CD8-positive, alpha-beta memory T cell (primary cell): ENCODE measurements around the gene NFATC2. TPM values are rescaled to one million over a fixed set of nuclear protein-coding genes. Genes with fewer than 3 reads are reported as not detected.
A peak's percentile ranks its signal among the peaks of the same experiment; 100 is the strongest.

Experiments
- CTCF ChIA-PET: fragments of 350-600 bp; sonication (Branson Sonifier 250); formaldehyde crosslinking; loops from one replicate; lab custom pipeline; 2021; ENCODE audit warnings: antibody characterized with exemption; lab: Charles Lee
- POLR2A ChIA-PET: fragments of 350-600 bp; sonication (Branson Sonifier 250); formaldehyde crosslinking; loops from one replicate; lab custom pipeline; 2021; ENCODE audit warnings: antibody characterized with exemption; lab: Charles Lee
- DNase-seq, 5 donors: peaks; one replicate each; pipeline versions ENCODE4 v3.0.0 to v3.0.0-alpha.2; 2020 to 2022; ENCODE audit warnings: mixed read lengths in 1 of 5
- H3K27ac ChIP-seq: one replicate; pipeline ENCODE4 v1.7.0; 2013; ENCODE audit warnings: low read depth, mild to moderate bottlenecking, low read length, moderate library complexity
- H3K27me3 ChIP-seq: 2 replicates; pipeline ENCODE4 v1.7.0; 2013; ENCODE audit warnings: low read length, mild to moderate bottlenecking; ENCODE audit not compliant: insufficient read depth, poor library complexity, severe bottlenecking
- H3K36me3 ChIP-seq: 2 replicates; pipeline ENCODE4 v1.7.0; 2013; ENCODE audit warnings: mild to moderate bottlenecking, low read length, moderate library complexity; ENCODE audit not compliant: insufficient read depth
- H3K4me1 ChIP-seq: 2 replicates; pipeline ENCODE4 v1.7.0; 2013; ENCODE audit warnings: mild to moderate bottlenecking, low read length, moderate library complexity; ENCODE audit not compliant: insufficient read depth
- H3K4me3 ChIP-seq: 2 replicates; pipeline ENCODE4 v1.7.0; 2013; ENCODE audit warnings: mild to moderate bottlenecking, low read length
- H3K9me3 ChIP-seq: 2 replicates; pipeline ENCODE4 v1.7.0; 2013; ENCODE audit warnings: mild to moderate bottlenecking, low read length
- H3K27ac Mint-ChIP-seq, 8 donors: one replicate each; pipeline ENCODE4 v1.8.0; 2020 to 2021; ENCODE audit warnings: mixed read lengths in 8 of 8, mild to moderate bottlenecking in 6 of 8, inconsistent platforms in 3 of 8, moderate library complexity in 3 of 8
- H3K27me3 Mint-ChIP-seq, 2 donors: one replicate each; pipeline ENCODE4 v1.8.0; 2020 to 2021; ENCODE audit warnings: mixed read lengths in 2 of 2, mild to moderate bottlenecking in 1 of 2, moderate library complexity in 1 of 2
- H3K36me3 Mint-ChIP-seq, 3 donors: one replicate each; pipeline ENCODE4 v1.8.0; 2020 to 2021; ENCODE audit warnings: mixed read lengths in 3 of 3, inconsistent platforms in 1 of 3, mild to moderate bottlenecking in 1 of 3
- H3K4me1 Mint-ChIP-seq, 3 donors: one replicate each; pipeline ENCODE4 v1.8.0; 2020 to 2021; ENCODE audit warnings: mixed read lengths in 3 of 3, inconsistent platforms in 1 of 3, mild to moderate bottlenecking in 1 of 3
- H3K4me3 Mint-ChIP-seq, 7 donors: one replicate each; pipeline ENCODE4 v1.8.0; 2020 to 2021; ENCODE audit warnings: mixed read lengths in 7 of 7, mild to moderate bottlenecking in 6 of 7, moderate library complexity in 4 of 7, inconsistent platforms in 2 of 7
- H3K9me3 Mint-ChIP-seq, 5 donors: one replicate each; pipeline ENCODE4 v1.8.0; 2020 to 2022; ENCODE audit warnings: mixed read lengths in 5 of 5, mild to moderate bottlenecking in 3 of 5, moderate library complexity in 2 of 5, inconsistent platforms in 1 of 5
- polyA plus RNA-seq: library from polyadenylated mRNA; unstranded; fragments of 300-500 nt; fragmentation: Illumina TruSeq; gene quantifications from one replicate; pipeline ENCODE4 v1.2.3, GENCODE V29; 2021
- total RNA-seq, 2 experiments: library from RNA; stranded (reverse); gene quantifications; one replicate each; pipeline ENCODE4 v1.2.3, GENCODE V29; 2021

Gene NFATC2
- total and polyA plus RNA-seq, 3 experiments from 2014 or later = 52.1 to 64.4 (median 63.0) TPM

DNA sequence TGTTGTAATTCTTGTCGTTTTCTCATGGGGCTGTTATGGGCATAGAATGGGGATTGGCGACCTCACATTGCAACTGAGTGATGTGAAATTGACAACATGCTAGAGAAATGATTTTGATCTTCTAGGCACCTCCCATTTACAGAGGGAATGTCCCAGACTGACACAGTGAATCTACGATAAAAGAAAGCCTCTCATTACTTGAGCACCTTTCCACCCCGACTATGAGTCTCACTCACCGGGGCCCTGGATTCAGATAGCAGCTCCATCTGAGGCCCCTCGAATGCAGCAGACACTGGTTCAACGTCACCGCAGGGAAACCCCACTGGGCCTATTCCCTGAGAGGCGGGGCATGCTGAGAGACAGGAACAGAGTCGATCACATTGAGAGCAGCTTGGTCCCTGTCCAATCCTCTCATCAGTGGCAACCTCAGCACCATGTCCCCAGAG is 49.1 kb downstream of the NFATC2 start:
- Histone ChIP-seq H3K27ac (peak overlapping the region; percentile 60), H3K36me3 (peaks cover 5% of the 10 kb centered on the region), H3K4me3 (peak overlapping the region; percentile 28), H3K4me1 (peaks cover 78% of the 10 kb centered on the region), H3K9me3 (no peaks in the 10 kb centered on the region), H3K27me3 (no peaks in the 10 kb centered on the region)
- Mint-ChIP-seq H3K27me3 (no peaks in the 10 kb centered on the region), H3K27ac (peak overlapping the region; percentile 90 to 100 (median 97)), H3K9me3 (no peaks in the 10 kb centered on the region), H3K4me1 (peaks cover 95 to 99% (median 98%) of the 10 kb centered on the region in 3 donors), H3K36me3 (peaks cover 6 to 63% (median 7%) of the 10 kb centered on the region in 3 donors), H3K4me3 (peak overlapping the region in 6 of 7 donors; percentile 45 to 79 (median 77))
- ChIA-PET CTCF (interaction anchor here (2.4 kb wide), 1 partner anchor 20 kb away, joined by 6 read pairs; no protein-coding TSS in a partner anchor), POLR2A (interaction anchor here (1.2 to 1.4 kb wide), 2 partner anchors 12 to 48 kb away, joined by 3 to 5 read pairs; no protein-coding TSS in a partner anchor)
- peak in 3 of 5 donors; percentile 25 to 34 (median 31) for DNase-seq

DNA sequence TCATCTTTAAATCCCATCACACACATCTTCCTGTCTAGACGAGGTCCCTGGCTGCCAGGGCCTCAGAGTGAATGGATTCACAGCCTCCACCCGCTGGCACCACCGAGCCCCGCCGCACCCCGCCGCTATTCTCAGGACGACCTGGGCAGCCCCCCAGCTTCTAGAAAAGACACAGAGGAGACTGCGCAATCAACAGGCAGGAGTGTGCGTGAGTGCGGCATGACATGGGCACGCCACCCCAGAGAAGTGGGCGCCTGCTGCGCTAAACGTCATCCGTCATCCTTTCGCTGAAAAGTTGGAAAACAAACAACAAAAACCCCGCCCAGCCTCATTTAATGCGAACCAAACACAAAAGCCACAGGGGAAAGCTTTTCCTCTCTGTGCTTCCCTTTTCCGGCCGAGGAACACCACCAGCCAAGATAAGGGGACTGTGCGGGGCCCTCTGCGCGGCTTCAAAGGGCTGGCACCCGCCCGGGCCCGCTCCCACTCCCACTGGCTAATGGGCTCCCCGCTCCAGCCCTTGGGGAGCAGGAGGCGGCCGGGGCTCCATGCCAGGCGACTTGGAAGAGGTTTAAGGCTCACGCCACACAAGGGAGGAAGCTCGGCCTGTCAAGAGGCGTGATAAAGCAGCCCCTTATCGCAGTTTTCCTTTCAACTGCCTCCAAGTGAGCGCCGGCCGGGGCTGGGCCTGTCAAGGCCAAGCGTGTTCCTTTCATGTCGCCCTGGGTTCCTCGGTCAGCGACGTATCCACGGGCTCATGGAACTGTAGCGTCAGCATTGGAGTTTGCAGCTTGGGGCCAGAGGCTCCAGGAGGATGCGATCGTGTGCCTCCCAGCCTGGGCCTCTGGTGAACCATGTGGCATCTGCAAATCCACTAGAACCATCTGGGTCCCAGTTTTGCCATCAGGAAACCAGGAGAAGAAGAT is 50.1 kb downstream of the NFATC2 start:
- ChIA-PET POLR2A (no interaction called here), CTCF (no interaction called here)
- H3K27ac ChIP-seq = peak overlapping the region; percentile 60
- Mint-ChIP-seq H3K27ac (peak overlapping the region; percentile 2 to 100 (median 90)), H3K36me3 (peaks cover 3 to 69% (median 3%) of the 10 kb centered on the region in 3 donors), H3K27me3 (no peaks in the 10 kb centered on the region), H3K9me3 (no peaks in the 10 kb centered on the region), H3K4me3 (peak overlapping the region in 4 of 7 donors; percentile 22 to 79 (median 70)), H3K4me1 (peaks cover 89 to 99% (median 98%) of the 10 kb centered on the region in 3 donors)
- H3K9me3 ChIP-seq = no peaks in the 10 kb centered on the region
- H3K4me1 ChIP-seq = peaks cover 69% of the 10 kb centered on the region
- peaks cover 5% of the 10 kb centered on the region for H3K36me3 ChIP-seq
- no peak for DNase-seq
- H3K27me3 ChIP-seq = no peaks in the 10 kb centered on the region
- no peak overlapping the region for H3K4me3 ChIP-seq

DNA sequence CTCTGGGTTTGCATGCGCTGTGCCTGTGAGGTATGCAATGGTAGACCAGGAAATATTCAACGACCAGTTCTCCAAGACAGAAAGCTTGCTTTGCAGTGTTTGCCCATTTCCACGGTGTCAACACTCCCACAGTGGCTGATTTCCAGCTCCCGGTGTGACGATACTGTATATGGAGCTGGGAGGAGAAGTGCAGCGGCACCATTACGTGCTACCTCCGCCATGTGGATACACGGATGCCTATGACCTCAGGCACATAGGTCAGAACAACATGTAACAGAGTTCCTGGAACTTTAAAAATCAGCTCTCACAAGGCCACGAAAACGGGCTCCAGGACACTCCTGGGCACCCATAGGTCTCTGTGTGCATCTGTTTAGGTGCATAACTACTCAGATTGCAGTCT is 51.1 kb downstream of the NFATC2 start:
- DNase-seq = no peak
- POLR2A ChIA-PET = no interaction called here
- no peak overlapping the region for H3K4me3 Mint-ChIP-seq
- H3K36me3 Mint-ChIP-seq = peaks cover 4 to 76% (median 10%) of the 10 kb centered on the region in 3 donors
- H3K27me3 Mint-ChIP-seq = no peaks in the 10 kb centered on the region
- Histone ChIP-seq H3K4me1 (peaks cover 58% of the 10 kb centered on the region), H3K4me3 (no peak overlapping the region), H3K36me3 (peaks cover 12% of the 10 kb centered on the region), H3K27me3 (no peaks in the 10 kb centered on the region), H3K9me3 (no peaks in the 10 kb centered on the region), H3K27ac (no peak overlapping the region)
- CTCF ChIA-PET = no interaction called here
- H3K9me3 Mint-ChIP-seq = no peaks in the 10 kb centered on the region
- peak overlapping the region in 6 of 8 donors; percentile 2 to 83 (median 59) for H3K27ac Mint-ChIP-seq
- peaks cover 79 to 96% (median 91%) of the 10 kb centered on the region in 3 donors for H3K4me1 Mint-ChIP-seq

DNA sequence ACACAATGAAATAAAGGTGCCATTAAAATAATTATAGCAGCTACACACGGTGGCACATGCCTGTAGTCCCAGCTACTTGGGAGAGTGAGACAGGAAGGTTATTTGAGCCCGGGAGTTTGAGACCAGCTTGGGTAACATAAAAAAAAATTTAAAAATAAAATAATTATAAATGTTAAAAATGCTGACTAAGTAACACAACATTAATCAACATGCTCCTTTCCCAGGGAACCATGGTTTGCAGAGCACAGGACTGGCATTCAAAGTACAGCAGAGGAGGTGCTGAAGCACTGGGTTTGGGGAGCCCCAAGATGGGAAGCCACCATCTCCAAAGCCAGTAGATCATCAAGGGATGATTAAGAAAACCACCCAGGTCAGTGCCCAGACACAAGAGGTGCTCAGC is 51.9 kb downstream of the NFATC2 start:
- no peaks in the 10 kb centered on the region for H3K9me3 Mint-ChIP-seq
- Histone ChIP-seq H3K27ac (no peak overlapping the region), H3K4me3 (no peak overlapping the region), H3K4me1 (peaks cover 51% of the 10 kb centered on the region), H3K9me3 (no peaks in the 10 kb centered on the region), H3K27me3 (no peaks in the 10 kb centered on the region), H3K36me3 (peaks cover 16% of the 10 kb centered on the region)
- H3K27me3 Mint-ChIP-seq = no peaks in the 10 kb centered on the region
- ChIA-PET CTCF (no interaction called here), POLR2A (interaction anchor here (0.6 kb wide), 2 partner anchors 52 to 100 kb away, joined by 3 to 5 read pairs; partner anchors contain the start of gene NFATC2)
- peaks cover 10 to 78% (median 17%) of the 10 kb centered on the region in 3 donors for H3K36me3 Mint-ChIP-seq
- peaks cover 76 to 96% (median 91%) of the 10 kb centered on the region in 3 donors for H3K4me1 Mint-ChIP-seq
- no peak for DNase-seq
- H3K27ac Mint-ChIP-seq = peak overlapping the region in 6 of 8 donors; percentile 24 to 83 (median 47)
- no peak overlapping the region for H3K4me3 Mint-ChIP-seq

GRCh38 chr20:51489611-51490010 is 52.9 kb downstream of the NFATC2 start:
- peaks cover 16% of the 10 kb centered on the region for H3K36me3 ChIP-seq
- ChIA-PET CTCF (no interaction called here), POLR2A (no interaction called here)
- no peaks in the 10 kb centered on the region for H3K27me3 ChIP-seq
- Mint-ChIP-seq H3K4me3 (no peak overlapping the region), H3K9me3 (no peaks in the 10 kb centered on the region), H3K27me3 (no peaks in the 10 kb centered on the region), H3K36me3 (peaks cover 13 to 85% (median 19%) of the 10 kb centered on the region in 3 donors), H3K27ac (peak overlapping the region in 5 of 8 donors; percentile 46 to 83 (median 72)), H3K4me1 (peaks cover 74 to 95% (median 91%) of the 10 kb centered on the region in 3 donors)
- no peak overlapping the region for H3K4me3 ChIP-seq
- H3K27ac ChIP-seq = no peak overlapping the region
- no peak for DNase-seq
- H3K9me3 ChIP-seq = no peaks in the 10 kb centered on the region
- H3K4me1 ChIP-seq = peaks cover 41% of the 10 kb centered on the region

- POLR2A ChIA-PET = no interaction called here
- H3K27ac Mint-ChIP-seq = peak overlapping the region in 7 of 8 donors; percentile 4 to 87 (median 53)
These were observed 54.2 kb downstream of the NFATC2 start for GRCh38 chr20:51488331-51488730.

GRCh38 chr20:51487565-51488268 is 54.8 kb downstream of the NFATC2 start:
- H3K36me3 Mint-ChIP-seq = peaks cover 15 to 89% (median 19%) of the 10 kb centered on the region in 3 donors
- H3K27me3 ChIP-seq = no peaks in the 10 kb centered on the region
- H3K36me3 ChIP-seq = peaks cover 16% of the 10 kb centered on the region
- ChIA-PET POLR2A (no interaction called here), CTCF (no interaction called here)
- no peaks in the 10 kb centered on the region for H3K9me3 Mint-ChIP-seq
- no peaks in the 10 kb centered on the region for H3K27me3 Mint-ChIP-seq
- peaks cover 71 to 94% (median 91%) of the 10 kb centered on the region in 3 donors for H3K4me1 Mint-ChIP-seq
- peaks cover 22% of the 10 kb centered on the region for H3K4me1 ChIP-seq
- H3K4me3 ChIP-seq = no peak overlapping the region
- H3K27ac ChIP-seq = no peak overlapping the region
- H3K4me3 Mint-ChIP-seq = no peak overlapping the region
- no peak for DNase-seq
- H3K27ac Mint-ChIP-seq = peak overlapping the region in 3 of 8 donors; percentile 7 to 86 (median 17)
- H3K9me3 ChIP-seq = no peaks in the 10 kb centered on the region

More at GRCh38 chr20:51488331-51488730, 54.2 kb downstream of the NFATC2 start:
- peaks cover 73 to 95% (median 91%) of the 10 kb centered on the region in 3 donors for H3K4me1 Mint-ChIP-seq
- H3K9me3 Mint-ChIP-seq = no peaks in the 10 kb centered on the region
- Histone ChIP-seq H3K4me1 (peaks cover 28% of the 10 kb centered on the region), H3K27ac (no peak overlapping the region), H3K27me3 (no peaks in the 10 kb centered on the region), H3K36me3 (peaks cover 16% of the 10 kb centered on the region), H3K4me3 (no peak overlapping the region), H3K9me3 (no peaks in the 10 kb centered on the region)
- H3K36me3 Mint-ChIP-seq = peaks cover 15 to 90% (median 19%) of the 10 kb centered on the region in 3 donors
- no peaks in the 10 kb centered on the region for H3K27me3 Mint-ChIP-seq
- no peak for DNase-seq
- CTCF ChIA-PET = no interaction called here
- H3K4me3 Mint-ChIP-seq = no peak overlapping the region
